GM21381 (cell line): ENCODE measurements around the gene POLR2M.

ENCODE experiments used
- ATAC-seq: cut with Tn5 transposase; IDR thresholded peaks from one replicate; pipeline ENCODE4 v1.9.1; 2021; ENCODE audit warnings: mild to moderate bottlenecking, moderate library complexity; ENCODE audit not compliant: unreplicated experiment

The POLR2M gene

GRCh38 chr15:57691082-57691481, 15.4 kb upstream of the POLR2M start:
- no peak for ATAC-seq

- no peak for ATAC-seq
Measured at GRCh38 chr15:57692709-57693108, 13.8 kb upstream of the POLR2M start.

GRCh38 chr15:57694279-57694678, 12.2 kb upstream of the POLR2M start:
- no peak for ATAC-seq

- no peak for ATAC-seq
Measured at GRCh38 chr15:57696146-57696545, 10.4 kb upstream of the POLR2M start.

- no peak for ATAC-seq
Measured at GRCh38 chr15:57697588-57697987, 8.9 kb upstream of the POLR2M start.

GRCh38 chr15:57698243-57698642, 8.3 kb upstream of the POLR2M start:
- ATAC-seq: no peak

- ATAC-seq: no peak
Measured at GRCh38 chr15:57698991-57699390, 7.5 kb upstream of the POLR2M start.

- ATAC-seq: no peak
Measured at GRCh38 chr15:57703387-57703786, 3.1 kb upstream of the POLR2M start.

GRCh38 chr15:57704441-57704840, 2.1 kb upstream of the POLR2M start:
- no peak for ATAC-seq

- ATAC-seq: no peak
Measured at GRCh38 chr15:57705746-57706404, 639 bp upstream of the POLR2M start.

- ATAC-seq: no peak
Measured at GRCh38 chr15:57708047-57708446, 1.5 kb downstream of the POLR2M start.

- no peak for ATAC-seq
Measured at GRCh38 chr15:57718309-57718708, 11.8 kb downstream of the POLR2M start.

GRCh38 chr15:57720867-57721266, 14.4 kb downstream of the POLR2M start:
- no peak for ATAC-seq

- no peak for ATAC-seq
Measured at GRCh38 chr15:57726411-57726810, 19.9 kb downstream of the POLR2M start.

GRCh38 chr15:57727031-57727430, 20.5 kb downstream of the POLR2M start:
- no peak for ATAC-seq

- no peak for ATAC-seq
Measured at GRCh38 chr15:57728436-57728835, 21.9 kb downstream of the POLR2M start.

- ATAC-seq: no peak
Measured at GRCh38 chr15:57730876-57731275, 24.4 kb downstream of the POLR2M start.

- ATAC-seq: no peak
Measured at GRCh38 chr15:57731530-57732103, 25.1 kb downstream of the POLR2M start.

GRCh38 chr15:57732526-57733331, 26.2 kb downstream of the POLR2M start:
- ATAC-seq: no peak

- no peak for ATAC-seq
Measured at GRCh38 chr15:57734860-57735259, 28.3 kb downstream of the POLR2M start.

GRCh38 chr15:57735431-57735830, 28.9 kb downstream of the POLR2M start:
- no peak for ATAC-seq

- ATAC-seq: no peak
Measured at GRCh38 chr15:57735891-57736290, 29.4 kb downstream of the POLR2M start.
